ENCODE measurements around the gene PSD.

DNA sequence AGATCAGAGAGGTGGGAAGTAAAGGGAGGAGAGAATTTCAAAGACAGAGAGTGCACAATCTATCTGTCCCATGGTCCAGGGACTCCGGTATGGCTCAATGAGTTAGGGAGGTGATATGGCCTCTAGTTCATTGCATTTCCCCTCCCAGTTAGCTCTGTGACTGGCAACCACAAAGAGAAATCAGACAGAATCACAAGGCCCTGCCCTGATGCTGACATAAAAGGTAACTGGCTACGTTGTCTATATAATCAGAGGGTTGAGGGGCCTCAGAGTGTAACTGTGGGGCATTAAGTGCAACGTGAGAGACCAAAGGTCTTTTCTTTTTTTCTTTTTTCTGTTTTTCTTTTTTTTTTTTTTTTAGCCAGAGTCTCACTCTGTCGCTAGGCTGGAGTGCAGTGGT, 40.1 kb upstream of the PSD start:
- TF ChIP-seq CTCF (IDR thresholded peaks at IDR 0.05; ENCODE audit: poor library complexity, severe bottlenecking) = no peak
- TF ChIP-seq EP300 (conservative IDR thresholded peaks at IDR 0.05; ENCODE audit: poor library complexity, severe bottlenecking) = no peak
- TF ChIP-seq EZH2 (IDR thresholded peaks at IDR 0.05; ENCODE audit: borderline replicate concordance, insufficient read depth, low read length, poor library complexity, severe bottlenecking) = no peak
- TF ChIP-seq POLR2AphosphoS5 (IDR thresholded peaks at IDR 0.05) = no peak
- TF ChIP-seq REST (IDR thresholded peaks at IDR 0.05; ENCODE audit: borderline replicate concordance) = no peak
- TF ChIP-seq SMC3 (conservative IDR thresholded peaks at IDR 0.05; ENCODE audit: poor library complexity) = no peak
- TF ChIP-seq TAF1 (IDR thresholded peaks at IDR 0.05; ENCODE audit: low read depth) = no peak
- TF ChIP-seq MXI1 (conservative IDR thresholded peaks at IDR 0.05; ENCODE audit: poor library complexity, severe bottlenecking) = no peak
